ENCODE results near the gene FUT2. TPM values are rescaled to one million over a fixed set of nuclear protein-coding genes. Genes with fewer than 3 reads are reported as not detected.
"Not testable (repeated sequence)": the region's sequence is repeated elsewhere in the genome, so short reads cannot be mapped to it uniquely, and the experiment has no call there.

The FUT2 gene
- polyA plus RNA-seq, 1 donor from 2014 or later: not detected

- no peak overlapping the region for H3K4me3 ChIP-seq (ENCODE audit: low read length)
- no peaks in the 10 kb centered on the region for H3K79me2 ChIP-seq (replicated peaks; ENCODE audit: insufficient read depth, low read length)
- no peak overlapping the region for H2AFZ ChIP-seq (ENCODE audit: low read depth, low read length)
- no peaks in the 10 kb centered on the region for H3K27me3 ChIP-seq (ENCODE audit: insufficient read depth, low read depth, low read length)
- no peaks in the 10 kb centered on the region for H3K36me3 ChIP-seq (ENCODE audit: insufficient read depth, low read length)
- no peak overlapping the region for H3K9ac ChIP-seq (ENCODE audit: low read length)
- H3F3A ChIP-seq (ENCODE audit: insufficient read depth, low read length, poor library complexity, severe bottlenecking): no peaks in the 10 kb centered on the region
- H4K20me1 ChIP-seq (ENCODE audit: insufficient read depth): no peaks in the 10 kb centered on the region
- no peaks in the 10 kb centered on the region for H3K9me3 ChIP-seq (ENCODE audit: low read length)
- H3K27ac ChIP-seq (ENCODE audit: low read length): no peak overlapping the region
- H3K4me2 ChIP-seq (ENCODE audit: low read length): no peak overlapping the region
- no peak for TF ChIP-seq RAD21 (conservative IDR thresholded peaks at IDR 0.05)
- no peak for TF ChIP-seq EP300 (conservative IDR thresholded peaks at IDR 0.05; ENCODE audit: poor library complexity, severe bottlenecking)
- no peak for TF ChIP-seq MXI1 (conservative IDR thresholded peaks at IDR 0.05; ENCODE audit: poor library complexity, severe bottlenecking)
- no peak for TF ChIP-seq EZH2 (IDR thresholded peaks at IDR 0.05; ENCODE audit: borderline replicate concordance, insufficient read depth, low read length, poor library complexity, severe bottlenecking)
- TF ChIP-seq REST (IDR thresholded peaks at IDR 0.05; ENCODE audit: borderline replicate concordance): no peak
- TF ChIP-seq CTCF (IDR thresholded peaks at IDR 0.05; ENCODE audit: poor library complexity, severe bottlenecking): no peak
- TF ChIP-seq POLR2AphosphoS5 (IDR thresholded peaks at IDR 0.05): no peak
- no peak for TF ChIP-seq TAF1 (IDR thresholded peaks at IDR 0.05; ENCODE audit: low read depth)
- no peak for TF ChIP-seq SMC3 (conservative IDR thresholded peaks at IDR 0.05; ENCODE audit: poor library complexity)
- no peaks in the 10 kb centered on the region for H3K9me2 ChIP-seq (ENCODE audit: insufficient read depth, low read length)
These were observed 20.0 kb downstream of the FUT2 start for GRCh38 chr19:48715681-48716171.

- H3K4me2 ChIP-seq (ENCODE audit: low read length): no peak overlapping the region
- no peak overlapping the region for H3K9ac ChIP-seq (ENCODE audit: low read length)
- no peak overlapping the region for H3K27ac ChIP-seq (ENCODE audit: low read length)
- no peaks in the 10 kb centered on the region for H4K20me1 ChIP-seq (ENCODE audit: insufficient read depth)
- no peaks in the 10 kb centered on the region for H3K79me2 ChIP-seq (replicated peaks; ENCODE audit: insufficient read depth, low read length)
- no peaks in the 10 kb centered on the region for H3K9me3 ChIP-seq (ENCODE audit: low read length)
- TF ChIP-seq RAD21 (conservative IDR thresholded peaks at IDR 0.05) (no peak), REST (IDR thresholded peaks at IDR 0.05; ENCODE audit: borderline replicate concordance) (no peak)
- no peaks in the 10 kb centered on the region for H3K27me3 ChIP-seq (ENCODE audit: insufficient read depth, low read depth, low read length)
- H2AFZ ChIP-seq (ENCODE audit: low read depth, low read length): no peak overlapping the region
- H3F3A ChIP-seq (ENCODE audit: insufficient read depth, low read length, poor library complexity, severe bottlenecking): no peaks in the 10 kb centered on the region
- H3K36me3 ChIP-seq (ENCODE audit: insufficient read depth, low read length): no peaks in the 10 kb centered on the region
- no peaks in the 10 kb centered on the region for H3K9me2 ChIP-seq (ENCODE audit: insufficient read depth, low read length)
- H3K4me3 ChIP-seq (ENCODE audit: low read length): no peak overlapping the region
These were observed 21.0 kb downstream of the FUT2 start for GRCh38 chr19:48716562-48717291.

GRCh38 chr19:48718106-48718505 lies 22.3 kb downstream of the FUT2 start:
- not testable (repeated sequence) for H2AFZ ChIP-seq (ENCODE audit: low read depth, low read length); H3K79me2 ChIP-seq (replicated peaks; ENCODE audit: insufficient read depth, low read length); H3K9me2 ChIP-seq (ENCODE audit: insufficient read depth, low read length); H3K4me2 ChIP-seq (ENCODE audit: low read length); H3K36me3 ChIP-seq (ENCODE audit: insufficient read depth, low read length); H3K9ac ChIP-seq (ENCODE audit: low read length); H3K9me3 ChIP-seq (ENCODE audit: low read length); H3K4me3 ChIP-seq (ENCODE audit: low read length); H3F3A ChIP-seq (ENCODE audit: insufficient read depth, low read length, poor library complexity, severe bottlenecking); H3K27ac ChIP-seq (ENCODE audit: low read length); H3K27me3 ChIP-seq (ENCODE audit: insufficient read depth, low read depth, low read length); H4K20me1 ChIP-seq (ENCODE audit: insufficient read depth)

All from neural cell (in vitro differentiated cells).